H1 (cell line): Measurements from ENCODE around the gene MRPL36. TPM values are rescaled to one million over a fixed set of nuclear protein-coding genes. Genes with fewer than 3 reads are reported as not detected.

ENCODE experiments used
- CTBP2 ChIP-seq: IDR thresholded peaks from 2 replicates; pipeline ENCODE4 v1.7.0; 2011; ENCODE audit warnings: borderline replicate concordance, mild to moderate bottlenecking, moderate library complexity, mixed read lengths, low read length; ENCODE audit not compliant: insufficient read depth, insufficient read length
- polyA plus RNA-seq, 7 experiments: library from polyadenylated mRNA; depleted of rRNA in 3 of 7; stranded (reverse) in 5 of 7; unstranded in 2 of 7; fragments of >200 nt in 5 of 7; fragments of 200-250 nt in 2 of 7; gene quantifications; 1 replicate in 5 of 7; 2 replicates in 1 of 7; 4 replicates in 1 of 7; pipeline versions ENCODE4 v1.2.1 to v1.2.3, GENCODE V29; 2011 to 2013; ENCODE audit warnings: missing spikeins in 2 of 7, mixed read lengths in 2 of 7
- total RNA-seq: library from RNA; stranded (reverse); fragmentation: NEBNext Ultra II Directional; extraction: Animal tissue kit (Norgen Biotek cat#: 25700); gene quantifications from 2 replicates; pipeline ENCODE4 v1.2.1, GENCODE V29; 2021

Gene MRPL36
- total and polyA plus RNA-seq, 2 of the 8 experiments (the other 6 are each of a cell fraction or from before 2014, with no cell fraction given) = 56.3 to 81.5 TPM

GRCh38 chr5:1789834-1790471 lies 9.7 kb downstream of the MRPL36 start (continued):
- TF ChIP-seq CTBP2 = no peak
- TF ChIP-seq, all 59 proteins: peak for 0
